ENCODE results near the gene ALPK1.

The ALPK1 gene

GRCh38 chr4:112284662-112285411, 12.3 kb upstream of the ALPK1 start (continued):
- TF ChIP-seq KLF17 (tag by site-specific recombination; IDR thresholded peaks at IDR 0.05) (no peak), GLIS2 (tag by site-specific recombination; IDR thresholded peaks at IDR 0.05) (peak; percentile 60; the same call in 1 of the 2 replicates), PRDM10 (tag by site-specific recombination; IDR thresholded peaks at IDR 0.05) (peak; percentile 58), PRDM1 (tag by site-specific recombination; IDR thresholded peaks at IDR 0.05) (peak; percentile 70), ZNF600 (tag by site-specific recombination; IDR thresholded peaks at IDR 0.05) (peak; percentile 15; the same call in 1 of the 2 replicates)

GRCh38 chr4:112287258-112287989, 9.7 kb upstream of the ALPK1 start:
- H3K36me3 ChIP-seq (ENCODE audit: control insufficient read depth in 2 of 2, insufficient read depth in 1 of 2, low read length in 2 of 2) = no peaks in the 10 kb centered on the region
- no peaks in the 10 kb centered on the region for H3K9me3 ChIP-seq (ENCODE audit: control insufficient read depth, insufficient read depth, low read depth, low read length)
- no peak for TF ChIP-seq YY1 (tag by site-specific recombination; IDR thresholded peaks at IDR 0.05)
- no peak for TF ChIP-seq ZBTB48 (tag by site-specific recombination; IDR thresholded peaks at IDR 0.05)
- no peak for TF ChIP-seq ZNF558 (tag by site-specific recombination; IDR thresholded peaks at IDR 0.05)
- no peak for TF ChIP-seq ZBTB1 (tag by site-specific recombination; IDR thresholded peaks at IDR 0.05)
- TF ChIP-seq HOXC10 (CRISPR knock-in tag; IDR thresholded peaks at IDR 0.05) = no peak
- TF ChIP-seq ZNF394 (tag by site-specific recombination; IDR thresholded peaks at IDR 0.05; ENCODE audit: borderline replicate concordance) = no peak
- TF ChIP-seq ZNF133 (tag by site-specific recombination; IDR thresholded peaks at IDR 0.05) = no peak
- TF ChIP-seq ZNF513 (tag by site-specific recombination; IDR thresholded peaks at IDR 0.05) = no peak
- TF ChIP-seq ZNF433 (tag by site-specific recombination; IDR thresholded peaks at IDR 0.05; ENCODE audit: low read depth) = no peak
- TF ChIP-seq ZNF544 (tag by site-specific recombination; IDR thresholded peaks at IDR 0.05) = no peak
- no peak for TF ChIP-seq ZNF16 (tag by site-specific recombination; IDR thresholded peaks at IDR 0.05; ENCODE audit: low read depth)
- TF ChIP-seq ZNF18 (tag by site-specific recombination; IDR thresholded peaks at IDR 0.05) = no peak
- no peak for TF ChIP-seq ZNF302 (tag by site-specific recombination; IDR thresholded peaks at IDR 0.05; ENCODE audit: low read depth)
- no peak for TF ChIP-seq ZNF76 (tag by site-specific recombination; IDR thresholded peaks at IDR 0.05; ENCODE audit: borderline replicate concordance, low read depth)
- TF ChIP-seq ZFHX2 (tag by site-specific recombination; conservative IDR thresholded peaks at IDR 0.05) = no peak
- H3K4me1 ChIP-seq (ENCODE audit: control insufficient read depth, insufficient read depth, low read length) = no peaks in the 10 kb centered on the region
- no peak overlapping the region for H3K4me3 ChIP-seq (ENCODE audit: low read depth, low read length)
- ChIA-PET CTCF (interaction anchor here (0.6 kb wide), 1 partner anchor 35 kb away, joined by 3 read pairs; no protein-coding TSS in a partner anchor), POLR2A (no interaction called here)
- H3K27ac ChIP-seq (ENCODE audit: extremely low read depth, low read depth, low read length) = no peak overlapping the region
